Measurements from ENCODE around the gene COPS3.

COPS3 gene

DNA sequence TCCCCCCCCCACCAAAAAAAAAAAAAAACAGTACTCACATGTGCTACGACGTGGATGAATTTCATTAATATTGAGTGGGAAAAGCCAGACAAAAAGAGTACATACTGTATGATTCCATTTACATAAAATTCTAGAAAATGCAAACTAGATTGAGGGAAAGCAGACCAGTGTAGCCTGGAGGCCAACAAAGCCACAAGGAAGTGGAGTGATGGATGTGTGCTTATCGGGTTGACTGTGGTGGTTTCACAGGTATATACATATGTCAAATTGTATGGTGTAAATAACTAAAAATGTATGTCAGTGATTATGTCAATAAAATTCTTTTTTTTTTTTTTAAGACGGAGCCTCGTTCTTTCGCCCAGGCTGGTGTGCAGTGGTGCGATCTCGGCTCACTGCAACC, 73.0 kb downstream of the COPS3 start:
- DNase-seq (ENCODE audit: low read depth in 1 of 2, low spot score in 1 of 2): no peak

DNA sequence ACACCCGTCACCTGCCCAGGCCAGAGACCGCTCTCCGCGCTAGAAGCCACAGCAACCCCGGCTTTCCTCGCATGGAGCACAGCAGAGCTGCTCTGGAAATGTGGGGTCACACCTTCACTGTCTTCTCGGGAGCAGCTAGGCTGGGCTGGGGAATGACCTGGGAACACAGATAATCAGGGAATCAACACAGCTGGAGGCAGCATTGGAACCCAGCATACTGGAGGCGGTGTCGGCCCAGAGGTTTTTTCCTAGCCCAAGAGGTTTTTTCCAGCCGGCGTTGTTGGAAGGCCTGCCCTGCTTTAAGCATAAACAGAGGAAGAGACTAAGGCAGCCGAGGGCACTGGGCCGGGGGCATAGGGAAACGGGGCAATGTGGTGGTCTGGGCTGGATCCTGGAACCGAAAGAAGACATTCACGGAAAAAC, 74.1 kb downstream of the COPS3 start:
- Histone ChIP-seq H3K27me3 (ENCODE audit: insufficient read depth, poor library complexity, severe bottlenecking) (no peaks in the 10 kb centered on the region), H3K27ac (replicated peaks) (peak overlapping the region; percentile 54), H3K4me3 (replicated peaks; ENCODE audit: insufficient read depth, low read length) (no peak overlapping the region)
- TF ChIP-seq SPI1 (IDR thresholded peaks at IDR 0.05; ENCODE audit: borderline replicate concordance, low read depth) (no peak), POLR2AphosphoS5 (IDR thresholded peaks at IDR 0.05; ENCODE audit: low read depth) (no peak), GABPA (IDR thresholded peaks at IDR 0.05; ENCODE audit: low read depth) (no peak)
- TF ChIP-seq, protein P1, sequence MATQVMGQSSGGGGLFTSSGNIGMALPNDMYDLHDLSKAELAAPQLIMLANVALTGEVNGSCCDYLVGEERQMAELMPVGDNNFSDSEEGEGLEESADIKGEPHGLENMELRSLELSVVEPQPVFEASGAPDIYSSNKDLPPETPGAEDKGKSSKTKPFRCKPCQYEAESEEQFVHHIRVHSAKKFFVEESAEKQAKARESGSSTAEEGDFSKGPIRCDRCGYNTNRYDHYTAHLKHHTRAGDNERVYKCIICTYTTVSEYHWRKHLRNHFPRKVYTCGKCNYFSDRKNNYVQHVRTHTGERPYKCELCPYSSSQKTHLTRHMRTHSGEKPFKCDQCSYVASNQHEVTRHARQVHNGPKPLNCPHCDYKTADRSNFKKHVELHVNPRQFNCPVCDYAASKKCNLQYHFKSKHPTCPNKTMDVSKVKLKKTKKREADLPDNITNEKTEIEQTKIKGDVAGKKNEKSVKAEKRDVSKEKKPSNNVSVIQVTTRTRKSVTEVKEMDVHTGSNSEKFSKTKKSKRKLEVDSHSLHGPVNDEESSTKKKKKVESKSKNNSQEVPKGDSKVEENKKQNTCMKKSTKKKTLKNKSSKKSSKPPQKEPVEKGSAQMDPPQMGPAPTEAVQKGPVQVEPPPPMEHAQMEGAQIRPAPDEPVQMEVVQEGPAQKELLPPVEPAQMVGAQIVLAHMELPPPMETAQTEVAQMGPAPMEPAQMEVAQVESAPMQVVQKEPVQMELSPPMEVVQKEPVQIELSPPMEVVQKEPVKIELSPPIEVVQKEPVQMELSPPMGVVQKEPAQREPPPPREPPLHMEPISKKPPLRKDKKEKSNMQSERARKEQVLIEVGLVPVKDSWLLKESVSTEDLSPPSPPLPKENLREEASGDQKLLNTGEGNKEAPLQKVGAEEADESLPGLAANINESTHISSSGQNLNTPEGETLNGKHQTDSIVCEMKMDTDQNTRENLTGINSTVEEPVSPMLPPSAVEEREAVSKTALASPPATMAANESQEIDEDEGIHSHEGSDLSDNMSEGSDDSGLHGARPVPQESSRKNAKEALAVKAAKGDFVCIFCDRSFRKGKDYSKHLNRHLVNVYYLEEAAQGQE (IDR thresholded peaks at IDR 0.05; ENCODE audit: insufficient replicate concordance, low read depth): no peak
- TF ChIP-seq, protein P2, sequence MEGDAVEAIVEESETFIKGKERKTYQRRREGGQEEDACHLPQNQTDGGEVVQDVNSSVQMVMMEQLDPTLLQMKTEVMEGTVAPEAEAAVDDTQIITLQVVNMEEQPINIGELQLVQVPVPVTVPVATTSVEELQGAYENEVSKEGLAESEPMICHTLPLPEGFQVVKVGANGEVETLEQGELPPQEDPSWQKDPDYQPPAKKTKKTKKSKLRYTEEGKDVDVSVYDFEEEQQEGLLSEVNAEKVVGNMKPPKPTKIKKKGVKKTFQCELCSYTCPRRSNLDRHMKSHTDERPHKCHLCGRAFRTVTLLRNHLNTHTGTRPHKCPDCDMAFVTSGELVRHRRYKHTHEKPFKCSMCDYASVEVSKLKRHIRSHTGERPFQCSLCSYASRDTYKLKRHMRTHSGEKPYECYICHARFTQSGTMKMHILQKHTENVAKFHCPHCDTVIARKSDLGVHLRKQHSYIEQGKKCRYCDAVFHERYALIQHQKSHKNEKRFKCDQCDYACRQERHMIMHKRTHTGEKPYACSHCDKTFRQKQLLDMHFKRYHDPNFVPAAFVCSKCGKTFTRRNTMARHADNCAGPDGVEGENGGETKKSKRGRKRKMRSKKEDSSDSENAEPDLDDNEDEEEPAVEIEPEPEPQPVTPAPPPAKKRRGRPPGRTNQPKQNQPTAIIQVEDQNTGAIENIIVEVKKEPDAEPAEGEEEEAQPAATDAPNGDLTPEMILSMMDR (IDR thresholded peaks at IDR 0.05; ENCODE audit: insufficient read depth, low read length): no peak
- DNase-seq (ENCODE audit: low read depth in 1 of 2, low spot score in 1 of 2): no peak

More for the DNA sequence above, 73.0 kb downstream of the COPS3 start:
- Histone ChIP-seq H3K27me3 (ENCODE audit: insufficient read depth, poor library complexity, severe bottlenecking) (no peaks in the 10 kb centered on the region), H3K4me3 (replicated peaks; ENCODE audit: insufficient read depth, low read length) (no peak overlapping the region), H3K27ac (replicated peaks) (no peak overlapping the region)
- TF ChIP-seq, protein P2 (IDR thresholded peaks at IDR 0.05; ENCODE audit: insufficient read depth, low read length): no peak
- TF ChIP-seq, protein P1 (IDR thresholded peaks at IDR 0.05; ENCODE audit: insufficient replicate concordance, low read depth): no peak
- no peak for TF ChIP-seq GABPA (IDR thresholded peaks at IDR 0.05; ENCODE audit: low read depth)
- no peak for TF ChIP-seq POLR2AphosphoS5 (IDR thresholded peaks at IDR 0.05; ENCODE audit: low read depth)
- TF ChIP-seq SPI1 (IDR thresholded peaks at IDR 0.05; ENCODE audit: borderline replicate concordance, low read depth): no peak

DNA sequence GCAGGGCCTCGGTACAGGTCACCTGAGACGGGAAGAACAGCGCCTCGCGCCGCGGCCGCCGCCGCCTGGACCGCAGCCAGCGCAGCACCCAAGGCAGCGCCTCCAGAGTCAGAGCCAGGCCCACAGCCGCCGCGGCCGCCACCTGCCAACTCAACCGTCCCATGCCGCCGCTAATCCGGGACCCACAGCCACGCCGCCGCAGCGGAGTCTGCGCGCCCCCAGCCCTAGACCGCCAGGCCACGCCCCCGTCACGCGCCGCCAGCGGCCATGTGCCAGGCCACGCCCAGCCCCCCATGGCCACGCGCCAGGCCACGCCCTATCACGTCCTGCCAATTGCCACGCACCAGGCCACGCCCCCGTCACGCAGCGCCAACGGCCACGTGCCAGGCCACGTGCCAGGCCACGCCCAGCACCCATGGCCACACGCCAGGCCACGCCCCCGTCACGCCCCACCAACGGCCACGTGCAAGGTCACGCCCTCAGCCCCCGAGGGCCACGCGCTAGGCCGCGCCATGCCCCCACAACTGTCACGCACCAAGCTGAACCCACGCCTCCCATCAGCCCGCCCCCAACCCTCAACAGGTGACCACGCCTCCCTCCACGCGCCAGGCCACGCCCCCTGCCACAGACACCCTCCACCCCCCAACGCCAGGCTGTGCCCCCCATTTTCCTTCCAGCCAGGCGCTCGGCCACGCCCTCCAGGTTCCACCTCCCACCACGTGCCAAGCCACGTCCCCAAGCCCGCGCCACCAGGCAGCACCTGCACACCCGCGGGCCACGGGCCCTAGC, 74.7 kb downstream of the COPS3 start, which contains the start of gene PLD6:
Gene PLD6, minus strand, starts transcription at position 210 of the 789 bp plus-strand sequence. Its CDS starts 47 bp downstream, at position 163.
- Histone ChIP-seq H3K27ac (replicated peaks) (peak within 1 kb of the TSS; percentile 82), H3K4me3 (replicated peaks; ENCODE audit: insufficient read depth, low read length) (peak within 1 kb of the TSS; percentile 64), H3K27me3 (ENCODE audit: insufficient read depth, poor library complexity, severe bottlenecking) (no peaks in the 10 kb centered on the region)
- TF ChIP-seq GABPA (IDR thresholded peaks at IDR 0.05; ENCODE audit: low read depth): no peak
- TF ChIP-seq POLR2AphosphoS5 (IDR thresholded peaks at IDR 0.05; ENCODE audit: low read depth): peak; percentile 69
- DNase-seq (ENCODE audit: low read depth in 1 of 2, low spot score in 1 of 2): peak; percentile 76 to 87

DNA sequence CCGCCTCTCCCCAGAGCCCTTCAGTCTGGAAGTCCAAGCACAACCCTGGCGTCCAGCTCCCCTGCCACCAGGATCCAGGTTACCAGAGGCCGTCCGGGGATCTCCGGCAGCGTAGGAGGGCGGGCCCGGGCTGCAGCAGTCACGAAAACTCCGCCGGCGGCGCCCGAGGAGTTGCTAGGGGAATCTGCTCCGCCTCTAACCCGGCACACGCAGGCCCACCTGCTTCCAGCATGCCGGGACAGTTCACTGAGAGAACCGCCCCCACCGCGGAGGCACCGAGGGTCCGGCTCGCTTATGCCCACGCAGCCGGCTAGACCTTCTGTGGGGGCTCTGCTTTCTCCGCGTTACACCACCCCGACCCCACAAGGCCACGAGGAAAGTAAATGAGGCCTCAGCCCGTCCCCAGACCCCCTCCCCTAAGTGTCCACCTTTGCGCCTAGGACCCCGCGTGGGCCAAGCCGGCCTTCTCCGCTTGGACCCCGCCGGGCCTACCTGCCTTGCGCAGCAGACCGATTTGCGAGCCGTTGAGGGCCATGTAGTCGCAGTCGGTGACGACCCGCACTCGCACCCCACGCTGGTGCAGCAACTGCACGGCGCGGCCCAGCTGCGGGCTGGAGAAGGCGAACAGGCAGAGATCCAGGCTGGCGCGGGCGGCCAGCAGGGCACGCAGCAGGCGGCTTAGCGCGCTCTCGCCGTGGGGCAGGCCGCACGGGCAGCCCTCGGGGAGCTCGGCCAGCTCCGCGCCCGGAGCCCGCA, 75.5 kb downstream of the COPS3 start:
- TF ChIP-seq POLR2AphosphoS5 (IDR thresholded peaks at IDR 0.05; ENCODE audit: low read depth) (no peak), SPI1 (IDR thresholded peaks at IDR 0.05; ENCODE audit: borderline replicate concordance, low read depth) (no peak), GABPA (IDR thresholded peaks at IDR 0.05; ENCODE audit: low read depth) (no peak)
- TF ChIP-seq, protein P2 (IDR thresholded peaks at IDR 0.05; ENCODE audit: insufficient read depth, low read length): no peak
- TF ChIP-seq, protein P1 (IDR thresholded peaks at IDR 0.05; ENCODE audit: insufficient replicate concordance, low read depth): no peak
- peak overlapping the region; percentile 82 for H3K27ac ChIP-seq (replicated peaks)
- peak overlapping the region; percentile 64 for H3K4me3 ChIP-seq (replicated peaks; ENCODE audit: insufficient read depth, low read length)
- DNase-seq (ENCODE audit: low read depth in 1 of 2, low spot score in 1 of 2): peak; percentile 24 to 30
- H3K27me3 ChIP-seq (ENCODE audit: insufficient read depth, poor library complexity, severe bottlenecking): no peaks in the 10 kb centered on the region

Measured in HL-60 (cell line).